NCI-H2171 (cell line): Measurements from ENCODE around the gene ABHD14A.

ENCODE experiments used
- DNase-seq: peaks from one replicate; lab custom pipeline; 2025; lab: John Stamatoyannopoulos, UW

Gene ABHD14A

DNA sequence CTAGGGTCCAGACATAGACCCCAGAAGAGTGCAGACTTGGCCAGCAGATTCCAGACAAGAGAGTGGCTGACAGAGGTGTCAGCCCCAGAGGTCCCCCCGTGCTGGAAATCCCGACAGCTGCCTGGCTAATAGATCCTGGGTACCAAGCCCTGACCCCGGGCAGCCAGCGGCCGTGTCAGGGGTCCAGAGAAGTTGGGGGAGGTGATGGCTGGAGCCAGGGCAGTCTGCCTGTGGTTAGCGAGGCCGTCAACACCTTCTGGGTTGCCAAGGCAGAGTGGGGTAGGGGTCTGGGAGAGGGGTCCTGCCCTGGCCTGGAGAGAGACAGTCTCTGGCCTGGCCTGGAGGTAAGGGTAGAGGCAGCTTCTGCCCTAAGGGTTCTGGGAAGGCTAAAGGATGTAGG is 45.9 kb downstream of the ABHD14A start:
- no peak for DNase-seq

- DNase-seq, result peak; percentile 76
Measured at GRCh38 chr3:52021489-52022268, 46.8 kb downstream of the ABHD14A start.

DNA sequence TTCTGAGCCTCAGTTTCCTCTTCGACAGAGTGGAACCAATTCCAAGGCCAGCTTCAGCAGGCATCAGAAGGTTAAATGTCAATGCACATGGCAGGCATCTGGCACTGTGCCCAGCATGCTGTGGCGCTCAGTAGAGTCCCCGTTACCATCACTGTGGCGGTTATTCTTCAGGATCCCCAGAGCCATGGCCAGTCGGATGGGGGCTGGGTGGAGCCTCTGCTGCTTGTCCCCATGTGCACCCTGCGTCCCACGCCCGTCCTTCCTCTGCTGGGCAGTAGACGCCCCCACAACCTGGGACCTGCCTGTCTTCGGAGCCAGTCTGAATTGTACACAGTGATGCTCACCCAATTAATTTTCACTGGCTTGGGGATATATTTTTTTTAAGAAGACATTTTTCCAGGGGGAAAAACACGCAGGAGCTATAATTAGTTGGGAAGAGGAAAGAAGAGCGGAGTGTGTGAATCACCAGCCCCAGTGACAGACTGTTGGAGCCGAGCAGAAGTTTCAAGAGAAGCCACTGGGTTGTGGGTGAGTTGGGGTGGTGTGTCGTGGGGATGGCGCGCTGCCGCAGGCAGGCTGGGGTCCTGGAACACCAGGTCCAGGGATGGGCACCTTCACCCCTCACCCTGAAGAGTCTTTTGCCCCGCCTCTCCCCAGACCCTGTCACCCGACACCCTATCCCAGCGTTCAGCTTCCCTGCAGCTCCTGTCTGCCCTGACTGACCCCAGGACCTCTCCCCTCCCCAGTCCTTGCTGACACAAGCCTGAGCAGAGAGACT is 47.6 kb downstream of the ABHD14A start:
- DNase-seq, result no peak

DNA sequence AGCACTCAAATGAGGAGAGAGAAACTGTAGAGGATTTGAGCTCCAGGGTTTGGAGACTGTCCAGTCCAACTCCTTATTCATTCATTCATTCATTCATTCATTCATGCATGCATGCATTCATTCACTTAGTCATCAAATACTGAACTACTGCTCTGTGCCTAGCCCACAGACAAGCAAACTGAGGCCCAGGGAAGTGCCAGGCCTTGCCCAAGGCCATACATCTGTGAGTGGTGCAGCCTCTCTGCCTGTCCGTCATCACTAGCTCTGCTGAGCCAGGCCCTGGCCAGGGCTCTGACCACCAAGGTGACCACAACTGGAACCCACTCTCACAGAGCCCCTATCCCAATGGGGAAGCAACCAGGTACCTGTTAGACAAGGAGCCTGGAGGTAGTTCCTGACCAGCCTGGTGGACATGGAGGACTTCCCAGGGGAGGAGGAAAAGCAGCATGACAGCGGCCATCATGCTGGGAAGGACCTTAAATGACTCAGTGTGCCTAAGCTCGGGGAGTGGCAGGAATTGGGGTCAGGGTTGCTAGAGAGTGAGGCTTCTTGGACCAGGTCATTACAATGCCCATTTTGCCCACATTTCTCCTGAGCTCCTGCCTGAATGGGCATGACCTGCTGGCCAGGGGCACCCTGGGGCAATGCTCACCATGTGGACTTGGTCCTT is 48.4 kb downstream of the ABHD14A start:
- DNase-seq, result no peak

- no peak for DNase-seq
Measured at GRCh38 chr3:52023860-52024764, 49.2 kb downstream of the ABHD14A start.

GRCh38 chr3:52024765-52025452 is 50.0 kb downstream of the ABHD14A start:
- DNase-seq, result no peak

DNA sequence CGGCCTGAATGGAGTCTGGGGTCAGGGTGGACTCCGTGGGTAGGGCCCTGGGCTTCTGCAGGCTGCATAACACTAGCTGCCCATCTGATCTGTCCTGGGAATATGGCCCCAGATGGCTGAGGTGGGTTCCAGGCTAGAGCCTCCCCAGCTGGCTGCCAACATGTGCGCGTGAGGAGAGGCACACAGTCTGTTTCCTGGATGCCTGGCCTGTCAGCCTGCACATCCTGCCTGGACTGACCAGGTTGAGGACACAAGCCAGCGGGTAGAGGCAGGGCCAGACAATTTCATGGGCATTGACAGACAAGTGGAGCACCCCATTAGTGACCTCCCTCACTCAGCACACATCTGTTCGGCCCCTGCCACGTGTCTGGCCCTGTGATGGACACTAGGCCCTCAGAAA is 50.6 kb downstream of the ABHD14A start:
- DNase-seq, result no peak

DNA sequence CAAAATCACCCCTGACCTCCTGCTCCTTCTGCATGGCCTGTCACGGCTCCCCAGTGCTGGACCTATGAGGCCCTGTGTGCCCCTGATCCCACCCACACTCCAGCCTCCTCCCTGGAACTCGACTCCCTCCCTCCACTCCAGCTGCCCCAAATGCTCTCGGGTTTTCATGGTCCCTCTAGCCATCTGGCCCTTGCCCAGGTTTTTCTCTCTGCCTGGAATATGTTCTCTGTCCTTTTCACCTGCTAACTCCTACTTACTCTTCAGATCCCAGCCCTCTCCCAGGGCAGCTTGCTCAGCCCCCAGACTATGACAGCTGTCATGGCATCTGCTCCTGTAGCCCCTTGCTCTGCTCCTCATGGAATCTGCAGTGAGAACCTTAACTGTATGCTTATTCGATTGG is 51.2 kb downstream of the ABHD14A start:
- peak; percentile 56 for DNase-seq

DNA sequence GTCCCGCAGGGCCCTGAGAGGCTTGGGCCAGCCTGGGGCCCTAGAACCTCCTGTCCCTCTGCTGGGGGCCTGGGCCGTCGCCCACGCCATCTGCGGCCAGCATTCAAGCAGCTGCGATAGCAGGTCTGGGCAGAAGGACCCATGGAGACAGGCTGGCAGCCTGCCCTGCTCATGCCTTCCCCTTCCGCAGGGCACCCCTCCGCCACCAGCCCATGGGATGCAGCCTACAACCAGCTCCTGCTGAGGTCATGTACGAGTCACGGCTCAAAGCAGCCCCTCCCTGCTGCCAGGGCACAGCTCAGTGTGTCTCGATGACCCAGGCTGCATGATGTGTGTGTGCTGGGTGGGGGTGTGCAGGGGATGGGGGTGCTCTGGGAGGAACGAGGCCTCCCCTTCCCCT is 53.7 kb downstream of the ABHD14A start:
- DNase-seq, result no peak

GRCh38 chr3:52029053-52029452 is 54.2 kb downstream of the ABHD14A start:
- DNase-seq, result no peak

DNA sequence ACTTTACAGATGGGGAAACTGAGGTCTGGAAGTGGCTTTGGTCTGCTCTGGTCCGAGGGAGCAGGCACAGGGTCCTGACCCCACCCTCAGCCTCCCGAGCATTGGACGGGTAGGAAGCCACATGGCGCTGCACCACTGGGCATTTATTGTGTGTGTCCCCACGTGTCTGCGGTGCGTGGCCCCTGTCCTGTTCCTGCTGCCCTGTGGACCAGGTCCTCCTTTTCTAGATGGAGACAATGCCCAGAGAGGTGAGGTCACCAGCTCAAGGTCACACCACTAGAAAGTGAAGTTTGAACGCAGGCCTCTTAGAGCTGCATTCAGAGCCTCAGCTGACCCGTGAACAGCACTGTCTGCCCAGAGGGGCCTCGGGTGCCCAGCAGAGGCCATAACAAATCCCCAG is 54.7 kb downstream of the ABHD14A start:
- no peak for DNase-seq
